K562 (cell line): ENCODE data around the gene SCRN1. TPM values are rescaled to one million over a fixed set of nuclear protein-coding genes. Genes with fewer than 3 reads are reported as not detected.

ENCODE experiments used
- ATAC-seq: fragments of 200-7000 bp; cut with Tn5 transposase; 3 replicates; pipeline ENCODE4 v1.9.1; 2020; ENCODE audit warnings: moderate library complexity
- BruUV-seq: library from RNA; stranded (reverse); fragments of 400-500 nt; replicated peaks from 2 replicates; lab custom pipeline; 2021; lab: Mats Ljungman, UMichigan
- CTCF ChIA-PET: fragments of 300-600 bp; formaldehyde crosslinking; extraction: SDS; loops from one replicate; lab custom pipeline; 2021; ENCODE audit warnings: low intra/inter-chr PET ratio; lab: Yijun Ruan, JAX
- POLR2A ChIA-PET: fragments of 300-600, 350-650 bp; sonication (Branson Sonifier 250); formaldehyde crosslinking; extraction: SDS; loops from one replicate; lab custom pipeline; 2021; ENCODE audit warnings: antibody characterized with exemption, inconsistent platforms; lab: Yijun Ruan, JAX
- DNase-seq, 4 experiments: peaks; one replicate each; pipeline versions ENCODE4 v3.0.0 to v3.0.0-alpha.2; 2011 to 2018; ENCODE audit warnings: low spot score in 3 of 4, mixed read lengths in 3 of 4; ENCODE audit errors: extremely low read depth in 1 of 4
- FAIRE-seq: peaks from 2 replicates; lab custom pipeline; 2011; peaks lifted over from hg19 to GRCh38; lab: Jason Lieb, UNC
- H2AFZ ChIP-seq: 2 replicates; pipeline ENCODE4 v1.6.0; 2011; ENCODE audit warnings: low read depth, low read length, control low read depth, inconsistent platforms
- H3K27ac ChIP-seq: fragments of 200-600 bp; 3 replicates; pipeline ENCODE4 v1.8.0; 2011; ENCODE audit warnings: low read depth, mild to moderate bottlenecking, control low read depth, inconsistent platforms, low read length, moderate library complexity, mixed read lengths; ENCODE audit errors: extremely low read depth
- H3K27me3 ChIP-seq, 2 experiments: fragments of 300-600 bp in 1 of 2; 2 replicates in 1 of 2; 3 replicates in 1 of 2; pipeline versions ENCODE4 v1.6.0 to v1.8.0; 2011; ENCODE audit warnings: inconsistent platforms in 2 of 2, low read length in 2 of 2, mild to moderate bottlenecking in 1 of 2, mixed read lengths in 1 of 2, moderate library complexity in 1 of 2; ENCODE audit not compliant: control insufficient read depth in 2 of 2, insufficient read depth in 2 of 2
- H3K36me3 ChIP-seq: fragments of 300-600 bp; 3 replicates; pipeline ENCODE4 v1.8.0; 2011; ENCODE audit warnings: mild to moderate bottlenecking, low read length, inconsistent platforms; ENCODE audit not compliant: control insufficient read depth, insufficient read depth
- H3K4me1 ChIP-seq, 2 experiments: fragments of 200-600 bp in 1 of 2; replicated peaks in 1 of 2; 2 replicates in 1 of 2; 3 replicates in 1 of 2; pipeline versions ENCODE4 v1.5.1 to v1.8.0; 2011; ENCODE audit warnings: inconsistent platforms in 2 of 2, low read length in 2 of 2, mild to moderate bottlenecking in 1 of 2, mixed read lengths in 1 of 2, moderate library complexity in 1 of 2; ENCODE audit not compliant: control insufficient read depth in 2 of 2, insufficient read depth in 2 of 2
- H3K4me2 ChIP-seq: 2 replicates; pipeline ENCODE4 v1.6.1; 2011; ENCODE audit warnings: low read length, control low read depth, inconsistent platforms, mixed read lengths; ENCODE audit not compliant: insufficient read depth
- H3K4me3 ChIP-seq: fragments of 200-600 bp; sonication (generic), shearing (Covaris generic); 2 replicates; pipeline ENCODE4 v1.5.1; 2016; ENCODE audit warnings: control low read depth, inconsistent platforms
- H3K79me2 ChIP-seq: fragments of 200-600 bp; 3 replicates; pipeline ENCODE4 v1.8.0; 2011; ENCODE audit warnings: low read length, inconsistent platforms; ENCODE audit not compliant: control insufficient read depth, insufficient read depth
- H3K9ac ChIP-seq, 2 experiments: 2 replicates each; pipeline versions ENCODE4 v1.6.0 to v1.6.1; 2011; ENCODE audit warnings: low read depth in 2 of 2, low read length in 2 of 2, control low read depth in 1 of 2, inconsistent platforms in 1 of 2, mild to moderate bottlenecking in 1 of 2, mixed read lengths in 1 of 2; ENCODE audit not compliant: insufficient read depth in 1 of 2
- H3K9me1 ChIP-seq: one replicate; pipeline ENCODE4 v1.6.0; 2011; ENCODE audit warnings: inconsistent platforms, mild to moderate bottlenecking, low read length, moderate library complexity; ENCODE audit not compliant: control insufficient read depth, insufficient read depth
- H3K9me3 ChIP-seq: replicated peaks from 2 replicates; pipeline ENCODE4 v1.5.1; 2011; ENCODE audit warnings: low read depth, low read length, inconsistent platforms; ENCODE audit not compliant: control insufficient read depth, insufficient read depth
- H4K20me1 ChIP-seq: replicated peaks from 2 replicates; pipeline ENCODE4 v1.6.1; 2011; ENCODE audit warnings: low read length, inconsistent platforms, mixed read lengths; ENCODE audit not compliant: control insufficient read depth, insufficient read depth
- BCOR ChIP-seq: fragments of 450-650 bp; IDR thresholded peaks from 2 replicates; pipeline ENCODE4 v1.6.1; 2016
- CHD4 ChIP-seq: fragments of 200-600 bp; sonication (generic); IDR thresholded peaks from 3 replicates; pipeline ENCODE4 v1.6.1; 2012; ENCODE audit warnings: low read depth, mild to moderate bottlenecking, mixed read lengths, low read length, inconsistent platforms; ENCODE audit not compliant: insufficient read depth, insufficient replicate concordance, poor library complexity, severe bottlenecking
- CXXC5 ChIP-seq: fragments of 250-450 bp; sonication (Bioruptor Pico); IDR thresholded peaks from 2 replicates; pipeline ENCODE4 v1.8.0; 2022; ENCODE audit warnings: inconsistent platforms, mild to moderate bottlenecking, moderate library complexity
- EP400 ChIP-seq: fragments of 450-650 bp; IDR thresholded peaks from 2 replicates; pipeline ENCODE4 v1.6.1; 2017; ENCODE audit warnings: antibody characterized with exemption, mild to moderate bottlenecking, moderate library complexity
- HNRNPK ChIP-seq: fragments of 200-400 bp; formaldehyde crosslinking; IDR thresholded peaks from one replicate; pipeline ENCODE4 v1.6.1; 2018; ENCODE audit warnings: mild to moderate bottlenecking, low read depth, low read length; ENCODE audit not compliant: poor library complexity, severe bottlenecking
- KAT8 ChIP-seq: fragments of 450-650 bp; IDR thresholded peaks from 2 replicates; pipeline ENCODE4 v1.6.1; 2016; ENCODE audit warnings: low read depth, mild to moderate bottlenecking
- LEF1 ChIP-seq: fragments of 450-650 bp; IDR thresholded peaks from 2 replicates; pipeline ENCODE4 v1.6.1; 2016; ENCODE audit warnings: mild to moderate bottlenecking
- NUFIP1 ChIP-seq: fragments of 450-650 bp; IDR thresholded peaks from 2 replicates; pipeline ENCODE4 v1.6.1; 2018; ENCODE audit not compliant: partially characterized antibody
- POLR2AphosphoS2 ChIP-seq: IDR thresholded peaks from 2 replicates; pipeline ENCODE4 v1.6.1; 2012; ENCODE audit warnings: low read length, improper control_type of control experiment
- SETDB1 ChIP-seq: IDR thresholded peaks from one replicate; pipeline ENCODE4 v1.6.1; 2012; ENCODE audit warnings: low read length, control low read depth, inconsistent platforms
- TEAD4 ChIP-seq, 2 experiments: sonication (generic) in 1 of 2; formaldehyde crosslinking in 1 of 2; IDR thresholded peaks; 2 replicates each; pipeline versions ENCODE4 v1.6.1 to v1.8.0; 2012 to 2022; ENCODE audit warnings: borderline replicate concordance in 1 of 2, inconsistent platforms in 1 of 2, low read length in 1 of 2, mild to moderate bottlenecking in 1 of 2, missing genetic modification reagents in 1 of 2
- TOE1 ChIP-seq, 2 experiments: fragments of 450-650 bp in 1 of 2; sonication (generic) in 1 of 2; formaldehyde crosslinking in 1 of 2; IDR thresholded peaks; 2 replicates each; pipeline versions ENCODE4 v1.7.1 to v1.8.0; 2016 to 2022; ENCODE audit warnings: borderline replicate concordance in 2 of 2, mild to moderate bottlenecking in 2 of 2, antibody characterized with exemption in 1 of 2, inconsistent platforms in 1 of 2, low read depth in 1 of 2, missing genetic modification reagents in 1 of 2, moderate library complexity in 1 of 2
- ZNF217 ChIP-seq: sonication (generic); formaldehyde crosslinking; IDR thresholded peaks from 2 replicates; pipeline ENCODE4 v1.8.0; 2022; ENCODE audit warnings: mild to moderate bottlenecking, missing genetic modification reagents
- ZNF311 ChIP-seq: fragments of 250-450 bp; sonication (Bioruptor Pico); IDR thresholded peaks from 2 replicates; pipeline ENCODE4 v1.4.0; 2020; ENCODE audit warnings: mild to moderate bottlenecking, moderate library complexity
- ZNF436 ChIP-seq: fragments of 250-450, 450-650 bp; sonication (Bioruptor Pico); formaldehyde crosslinking; IDR thresholded peaks from 2 replicates; pipeline ENCODE4 v1.7.0; 2020; ENCODE audit warnings: mild to moderate bottlenecking
- WGBS: fragments of 100-300 bp; shearing (Covaris generic); methylation state at CpG from one replicate; pipeline ENCODE4 v1.1.6; 2016; ENCODE audit warnings: low coverage, mixed read lengths; ENCODE audit not compliant: insufficient coverage; ENCODE audit errors: missing lambda C conversion rate; 5-methylcytosine and 5-hydroxymethylcytosine counted together
- in situ Hi-C: fragments of 300-500 bp; cut with MboI; formaldehyde crosslinking; loops from 4 replicates; pipeline ENCODE4 v1.15.0; 2018; ENCODE audit warnings: inconsistent platforms, mixed read lengths
- intact Hi-C: fragments of 100-400 bp; cut with micrococcal nuclease; formaldehyde crosslinking; loops from 2 replicates; pipeline ENCODE4 v1.14.2; 2022
- polyA plus RNA-seq, 8 experiments: library from polyadenylated mRNA; depleted of rRNA in 4 of 8; stranded (reverse) in 5 of 8; unstranded in 3 of 8; fragments of >200 nt; fragmentation: Nextera tagmentation in 2 of 8; fragmentation: Illumina TruSeq in 1 of 8; extraction: Ambion mirVana in 2 of 8; extraction: Trizol in 1 of 8; gene quantifications; 2 replicates each; pipeline versions ENCODE4 v1.2.1 to v1.2.3, GENCODE V29; 2011 to 2014; ENCODE audit warnings: inconsistent platforms in 1 of 8, missing spikeins in 1 of 8
- total RNA-seq, 7 experiments: library from RNA; depleted of rRNA in 6 of 7; stranded (reverse); fragments of >200 nt in 6 of 7; fragmentation: Illumina TruSeq in 2 of 7; extraction: Trizol in 2 of 7; gene quantifications; 2 replicates each; pipeline versions ENCODE4 v1.2.1 to v1.2.3, GENCODE V29; 2011 to 2021; ENCODE audit warnings: low replicate concordance in 1 of 7
- TF ChIP-seq, protein P1 (sequence below): fragments of 450-650 bp; IDR thresholded peaks from 2 replicates; pipeline ENCODE4 v1.6.1; 2016; ENCODE audit warnings: low read depth, mild to moderate bottlenecking, moderate library complexity
- TF ChIP-seq, protein P2 (sequence below): fragments of 200-800 bp; sonication (Bioruptor generic); IDR thresholded peaks from 2 replicates; pipeline ENCODE4 v1.6.1; 2017; ENCODE audit warnings: missing genetic modification characterization, missing compliant biosample characterization
- TF ChIP-seq, protein P3 (sequence below): sonication (generic); formaldehyde crosslinking; IDR thresholded peaks from 2 replicates; pipeline ENCODE4 v1.8.1; 2023; ENCODE audit warnings: mild to moderate bottlenecking, missing genetic modification reagents

SCRN1 gene
- total and polyA plus RNA-seq, 9 of the 15 experiments (the other 6 are each of a cell fraction or from before 2014, with no cell fraction given) = 0.13 to 1.4 (median 0.20) TPM

DNA sequence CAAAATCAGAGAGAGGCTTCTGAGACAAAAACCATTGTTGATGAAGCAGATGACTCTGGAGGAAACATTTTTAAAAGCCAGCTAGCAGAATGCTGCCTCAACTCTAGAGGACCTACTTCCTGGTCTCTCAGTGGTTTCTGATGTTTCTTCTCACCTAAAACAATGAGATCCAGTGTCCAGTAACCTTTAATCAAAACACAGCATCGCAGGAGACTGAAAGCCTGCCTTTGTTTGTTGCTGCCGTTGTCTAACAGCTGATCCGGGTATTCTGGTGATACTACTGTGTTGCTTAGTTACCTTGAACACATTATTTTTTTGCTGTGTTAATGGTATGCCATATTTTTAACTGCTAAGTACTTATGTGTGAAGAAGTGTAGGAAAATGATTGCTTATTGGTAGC, 112.4 kb downstream of the SCRN1 start (continued):
- TF ChIP-seq ZNF436 = no peak
- TF ChIP-seq SETDB1 = no peak
- TF ChIP-seq CHD4 = no peak
- TF ChIP-seq HNRNPK = no peak

DNA sequence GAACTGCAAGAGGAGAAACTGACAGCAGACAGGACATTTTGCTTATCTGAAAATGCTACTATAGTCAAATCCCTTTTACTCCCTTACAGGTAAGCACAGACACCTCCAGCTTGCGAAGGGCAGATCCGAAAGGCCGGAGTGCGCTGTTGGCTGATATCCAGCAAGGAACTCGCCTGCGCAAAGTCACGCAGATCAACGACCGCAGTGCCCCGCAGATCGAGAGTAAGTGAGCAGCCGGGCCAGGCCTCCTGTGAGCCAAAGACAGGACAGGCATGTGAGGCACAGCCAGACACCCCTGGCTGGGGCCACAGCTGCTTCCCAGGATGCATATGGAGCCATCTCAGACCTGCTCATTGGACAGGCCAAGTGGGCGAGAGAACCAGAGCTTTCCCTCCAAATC, 113.9 kb downstream of the SCRN1 start:
- H3K27ac ChIP-seq = no peak overlapping the region
- in situ Hi-C loops = loop anchor here (10.0 kb wide), 1 partner anchor 179 kb away; no protein-coding TSS in a partner anchor
- BruUV-seq = no TSS peak
- no peak overlapping the region for H3K9ac ChIP-seq
- ChIA-PET CTCF (no interaction called here), POLR2A (no interaction called here)
- DNase-seq (no peak), ATAC-seq (no peak), FAIRE-seq (no peak)
- peaks cover 0 to 6% of the 10 kb centered on the region in 2 experiments; a peak in 1 of 5 replicates for H3K4me1 ChIP-seq
- 52% methylated on average over 13 of the region's 13 CpGs for whole genome bisulfite sequencing
- H3K4me3 ChIP-seq = no peak overlapping the region
- H3K27me3 ChIP-seq = no peaks in the 10 kb centered on the region
- no peak overlapping the region for H3K4me2 ChIP-seq
- intact Hi-C loops = loop anchor here (5.0 kb wide), 1 partner anchor 187 kb away; no protein-coding TSS in a partner anchor
- H4K20me1 ChIP-seq = no peaks in the 10 kb centered on the region
- H3K36me3 ChIP-seq = no peaks in the 10 kb centered on the region
- H2AFZ ChIP-seq = no peak overlapping the region
- no peaks in the 10 kb centered on the region for H3K9me3 ChIP-seq
- no peaks in the 10 kb centered on the region for H3K9me1 ChIP-seq
- H3K79me2 ChIP-seq = no peaks in the 10 kb centered on the region
- TF ChIP-seq TEAD4 (IDR thresholded peaks at IDR 0.05; ENCODE audit: low read length) (no peak), TEAD4 (CRISPR knock-in tag; IDR thresholded peaks at IDR 0.05; ENCODE audit: borderline replicate concordance) (no peak), EP400 (no peak), NUFIP1 (no peak), ZNF217 (no peak), LEF1 (no peak), BCOR (no peak), TOE1 (IDR thresholded peaks at IDR 0.05; ENCODE audit: borderline replicate concordance) (no peak), TOE1 (CRISPR knock-in tag; IDR thresholded peaks at IDR 0.05; ENCODE audit: borderline replicate concordance, low read depth) (no peak), POLR2AphosphoS2 (no peak), KAT8 (no peak), ZNF311 (CRISPR knock-in tag) (no peak), CXXC5 (no peak)
- TF ChIP-seq, protein P1, sequence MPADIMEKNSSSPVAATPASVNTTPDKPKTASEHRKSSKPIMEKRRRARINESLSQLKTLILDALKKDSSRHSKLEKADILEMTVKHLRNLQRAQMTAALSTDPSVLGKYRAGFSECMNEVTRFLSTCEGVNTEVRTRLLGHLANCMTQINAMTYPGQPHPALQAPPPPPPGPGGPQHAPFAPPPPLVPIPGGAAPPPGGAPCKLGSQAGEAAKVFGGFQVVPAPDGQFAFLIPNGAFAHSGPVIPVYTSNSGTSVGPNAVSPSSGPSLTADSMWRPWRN = no peak
- TF ChIP-seq, protein P2, sequence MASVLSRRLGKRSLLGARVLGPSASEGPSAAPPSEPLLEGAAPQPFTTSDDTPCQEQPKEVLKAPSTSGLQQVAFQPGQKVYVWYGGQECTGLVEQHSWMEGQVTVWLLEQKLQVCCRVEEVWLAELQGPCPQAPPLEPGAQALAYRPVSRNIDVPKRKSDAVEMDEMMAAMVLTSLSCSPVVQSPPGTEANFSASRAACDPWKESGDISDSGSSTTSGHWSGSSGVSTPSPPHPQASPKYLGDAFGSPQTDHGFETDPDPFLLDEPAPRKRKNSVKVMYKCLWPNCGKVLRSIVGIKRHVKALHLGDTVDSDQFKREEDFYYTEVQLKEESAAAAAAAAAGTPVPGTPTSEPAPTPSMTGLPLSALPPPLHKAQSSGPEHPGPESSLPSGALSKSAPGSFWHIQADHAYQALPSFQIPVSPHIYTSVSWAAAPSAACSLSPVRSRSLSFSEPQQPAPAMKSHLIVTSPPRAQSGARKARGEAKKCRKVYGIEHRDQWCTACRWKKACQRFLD (CRISPR knock-in tag) = no peak
- TF ChIP-seq, protein P3, sequence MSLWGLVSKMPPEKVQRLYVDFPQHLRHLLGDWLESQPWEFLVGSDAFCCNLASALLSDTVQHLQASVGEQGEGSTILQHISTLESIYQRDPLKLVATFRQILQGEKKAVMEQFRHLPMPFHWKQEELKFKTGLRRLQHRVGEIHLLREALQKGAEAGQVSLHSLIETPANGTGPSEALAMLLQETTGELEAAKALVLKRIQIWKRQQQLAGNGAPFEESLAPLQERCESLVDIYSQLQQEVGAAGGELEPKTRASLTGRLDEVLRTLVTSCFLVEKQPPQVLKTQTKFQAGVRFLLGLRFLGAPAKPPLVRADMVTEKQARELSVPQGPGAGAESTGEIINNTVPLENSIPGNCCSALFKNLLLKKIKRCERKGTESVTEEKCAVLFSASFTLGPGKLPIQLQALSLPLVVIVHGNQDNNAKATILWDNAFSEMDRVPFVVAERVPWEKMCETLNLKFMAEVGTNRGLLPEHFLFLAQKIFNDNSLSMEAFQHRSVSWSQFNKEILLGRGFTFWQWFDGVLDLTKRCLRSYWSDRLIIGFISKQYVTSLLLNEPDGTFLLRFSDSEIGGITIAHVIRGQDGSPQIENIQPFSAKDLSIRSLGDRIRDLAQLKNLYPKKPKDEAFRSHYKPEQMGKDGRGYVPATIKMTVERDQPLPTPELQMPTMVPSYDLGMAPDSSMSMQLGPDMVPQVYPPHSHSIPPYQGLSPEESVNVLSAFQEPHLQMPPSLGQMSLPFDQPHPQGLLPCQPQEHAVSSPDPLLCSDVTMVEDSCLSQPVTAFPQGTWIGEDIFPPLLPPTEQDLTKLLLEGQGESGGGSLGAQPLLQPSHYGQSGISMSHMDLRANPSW (CRISPR knock-in tag) = no peak
